GM18861 (cell line): Measurements from ENCODE around the gene DIP2C.
"Not testable (repeated sequence)": the region's sequence is repeated elsewhere in the genome, so short reads cannot be mapped to it uniquely, and the experiment has no call there.

ENCODE experiments used
- ATAC-seq: cut with Tn5 transposase; IDR thresholded peaks from one replicate; pipeline ENCODE4 v1.9.1; 2021; ENCODE audit not compliant: unreplicated experiment

DIP2C gene

DNA sequence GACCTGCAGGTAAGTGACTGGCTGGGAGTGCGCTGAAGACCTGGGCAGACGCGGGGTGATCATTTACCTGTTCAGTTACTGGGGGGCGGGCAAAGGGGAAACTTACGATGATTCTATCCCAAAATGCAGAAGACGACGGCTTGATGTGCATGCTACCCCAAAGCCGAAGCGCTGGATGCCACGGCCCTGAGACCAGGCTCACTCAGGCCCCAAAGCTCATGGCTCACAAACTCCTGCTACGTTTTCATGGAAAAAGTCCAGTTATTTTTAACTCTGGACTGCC lies 200.6 kb downstream of the DIP2C start:
- ATAC-seq, result no peak

GRCh38 chr10:488081-488932 lies 201.2 kb downstream of the DIP2C start:
- no peak for ATAC-seq

- ATAC-seq, result no peak
Observed at GRCh38 chr10:486666-487322, 202.7 kb downstream of the DIP2C start.

DNA sequence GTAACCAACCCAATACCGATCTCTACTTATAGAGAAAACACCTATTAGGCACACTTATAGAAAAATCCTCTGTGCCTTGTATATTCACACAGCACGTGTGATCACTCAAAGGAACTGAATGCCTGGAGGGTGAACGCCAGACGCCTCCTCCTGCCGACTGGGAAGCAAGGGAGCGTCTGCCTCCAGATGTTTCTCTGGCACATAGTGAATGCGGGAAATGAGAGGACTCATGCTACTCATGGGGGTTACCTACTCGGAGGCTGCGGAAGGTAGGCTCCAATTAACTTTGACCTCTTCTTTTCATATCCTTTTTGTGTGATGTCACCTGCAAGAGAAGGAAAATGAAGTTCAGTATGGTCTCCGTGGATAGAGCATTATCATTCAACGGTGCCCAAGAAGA lies 203.3 kb downstream of the DIP2C start:
- ATAC-seq, result no peak

- no peak for ATAC-seq
Observed at GRCh38 chr10:485776-486175, 203.7 kb downstream of the DIP2C start.

GRCh38 chr10:484925-485661 lies 204.4 kb downstream of the DIP2C start:
- ATAC-seq, result no peak

GRCh38 chr10:484441-484924 lies 205.0 kb downstream of the DIP2C start:
- ATAC-seq, result no peak

- ATAC-seq, result no peak
Observed at GRCh38 chr10:483261-483660, 206.2 kb downstream of the DIP2C start.

GRCh38 chr10:482848-483247 lies 206.6 kb downstream of the DIP2C start:
- ATAC-seq, result no peak

DNA sequence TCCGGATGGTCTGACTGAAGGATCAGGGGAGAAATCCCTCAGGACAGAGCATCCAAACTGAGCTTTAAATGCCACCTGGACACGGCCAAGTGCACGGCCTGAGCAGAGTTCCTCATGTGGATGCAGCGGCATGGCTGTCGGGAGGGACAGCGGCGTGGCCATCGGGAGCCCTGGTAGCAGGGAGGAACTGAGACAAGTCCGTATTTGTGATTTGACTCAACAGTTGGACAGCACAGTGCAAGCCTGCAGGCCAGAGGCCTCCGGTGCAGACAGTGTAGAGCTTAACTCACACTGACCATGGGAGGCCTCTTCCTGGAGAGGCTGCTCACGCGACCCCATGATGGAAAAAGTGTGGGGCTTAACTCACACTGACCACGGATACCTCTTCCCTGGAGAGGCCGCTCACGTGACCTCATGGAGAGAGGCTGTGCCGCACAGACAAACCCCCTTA lies 207.4 kb downstream of the DIP2C start:
- no peak for ATAC-seq

DNA sequence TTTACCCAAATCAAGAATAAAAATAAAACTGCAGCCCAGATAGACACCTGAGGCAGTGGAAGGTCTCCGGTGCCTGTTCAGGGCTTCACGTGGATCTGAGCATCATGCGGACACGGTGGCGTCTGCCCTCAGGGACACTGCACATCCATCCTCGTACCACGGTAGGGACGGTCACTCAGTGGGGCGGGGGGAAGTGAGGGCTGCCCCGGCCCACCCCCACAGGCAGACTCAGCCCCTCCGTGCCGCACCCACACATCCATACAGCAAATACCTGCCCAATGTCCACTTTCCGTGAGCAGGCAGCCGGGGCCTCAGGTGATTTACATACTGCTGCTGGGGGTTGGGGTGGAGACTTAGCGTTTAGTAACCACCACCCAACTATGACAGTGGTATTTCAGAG lies 207.8 kb downstream of the DIP2C start:
- ATAC-seq, result no peak

- no peak for ATAC-seq
Observed at GRCh38 chr10:480928-481552, 208.4 kb downstream of the DIP2C start.

GRCh38 chr10:480498-480927 lies 209.0 kb downstream of the DIP2C start:
- no peak for ATAC-seq

GRCh38 chr10:479706-480497 lies 209.6 kb downstream of the DIP2C start:
- ATAC-seq, result not testable (repeated sequence)

GRCh38 chr10:478471-479245 lies 210.8 kb downstream of the DIP2C start:
- no peak for ATAC-seq

GRCh38 chr10:477620-478019 lies 211.8 kb downstream of the DIP2C start:
- no peak for ATAC-seq

GRCh38 chr10:476455-476780 lies 213.1 kb downstream of the DIP2C start:
- no peak for ATAC-seq

DNA sequence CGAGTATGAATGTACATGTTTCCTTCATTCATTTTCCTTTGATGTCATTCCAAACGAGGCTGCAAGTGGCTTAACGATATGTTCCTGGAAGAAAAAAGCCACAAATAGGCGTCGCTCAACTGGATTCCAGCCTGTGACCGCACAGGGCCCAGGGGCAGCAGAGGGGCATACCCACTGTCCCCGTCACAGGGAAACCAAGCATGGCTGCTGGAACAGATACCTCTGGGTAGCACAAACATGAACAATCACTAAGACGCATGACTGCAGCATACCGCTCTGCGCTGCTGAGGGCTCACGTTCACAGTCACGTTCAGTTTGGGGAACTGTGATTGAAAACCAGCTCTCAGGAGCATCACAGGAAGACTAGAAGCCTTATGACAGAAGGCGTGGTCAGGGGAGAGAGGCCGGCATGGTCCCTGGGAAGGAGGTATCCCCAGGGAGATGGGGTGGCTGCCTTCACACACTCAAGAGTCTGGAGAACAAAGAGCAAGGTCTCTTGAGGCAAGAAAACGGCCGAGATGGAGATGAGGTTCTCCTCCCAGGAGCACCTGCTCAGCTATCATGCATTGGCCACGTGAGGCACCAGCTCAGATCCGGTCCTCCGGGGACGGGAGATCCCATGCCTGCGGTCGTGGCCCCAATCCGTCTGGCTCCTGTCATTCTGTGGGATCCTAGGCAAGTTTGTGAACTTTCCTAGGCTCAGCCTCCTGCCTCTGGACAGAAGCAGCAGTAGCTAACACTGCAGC lies 213.6 kb downstream of the DIP2C start:
- ATAC-seq, result no peak

DNA sequence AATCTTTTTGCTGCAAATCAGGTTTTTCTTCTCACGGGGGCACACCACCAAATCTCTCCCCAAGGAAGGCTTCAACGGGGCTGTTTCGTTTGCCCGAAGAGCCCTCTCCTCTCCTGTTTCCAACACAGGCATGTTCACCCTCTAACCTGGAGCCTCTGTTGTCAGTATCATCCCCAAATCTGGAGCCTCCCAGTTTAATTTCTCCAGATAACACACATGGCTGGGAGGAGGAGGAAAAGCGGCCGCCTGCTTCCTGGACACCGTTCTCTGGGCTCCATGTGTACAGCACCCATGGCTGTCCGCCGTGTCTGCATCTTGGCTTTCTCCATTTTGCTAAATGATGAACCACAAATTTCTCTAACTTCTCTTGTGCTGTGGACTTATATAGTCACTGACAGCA lies 214.5 kb downstream of the DIP2C start:
- no peak for ATAC-seq
